ENCODE data around the gene TMEM163.

GRCh38 chr2:134626781-134627180 is 92.0 kb downstream of the TMEM163 start:
- no peak for TF ChIP-seq JUN (CRISPR knock-in tag; IDR thresholded peaks at IDR 0.05)
- TF ChIP-seq, protein P1, sequence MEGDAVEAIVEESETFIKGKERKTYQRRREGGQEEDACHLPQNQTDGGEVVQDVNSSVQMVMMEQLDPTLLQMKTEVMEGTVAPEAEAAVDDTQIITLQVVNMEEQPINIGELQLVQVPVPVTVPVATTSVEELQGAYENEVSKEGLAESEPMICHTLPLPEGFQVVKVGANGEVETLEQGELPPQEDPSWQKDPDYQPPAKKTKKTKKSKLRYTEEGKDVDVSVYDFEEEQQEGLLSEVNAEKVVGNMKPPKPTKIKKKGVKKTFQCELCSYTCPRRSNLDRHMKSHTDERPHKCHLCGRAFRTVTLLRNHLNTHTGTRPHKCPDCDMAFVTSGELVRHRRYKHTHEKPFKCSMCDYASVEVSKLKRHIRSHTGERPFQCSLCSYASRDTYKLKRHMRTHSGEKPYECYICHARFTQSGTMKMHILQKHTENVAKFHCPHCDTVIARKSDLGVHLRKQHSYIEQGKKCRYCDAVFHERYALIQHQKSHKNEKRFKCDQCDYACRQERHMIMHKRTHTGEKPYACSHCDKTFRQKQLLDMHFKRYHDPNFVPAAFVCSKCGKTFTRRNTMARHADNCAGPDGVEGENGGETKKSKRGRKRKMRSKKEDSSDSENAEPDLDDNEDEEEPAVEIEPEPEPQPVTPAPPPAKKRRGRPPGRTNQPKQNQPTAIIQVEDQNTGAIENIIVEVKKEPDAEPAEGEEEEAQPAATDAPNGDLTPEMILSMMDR (IDR thresholded peaks at IDR 0.05), result no peak
- TF ChIP-seq, protein P2, sequence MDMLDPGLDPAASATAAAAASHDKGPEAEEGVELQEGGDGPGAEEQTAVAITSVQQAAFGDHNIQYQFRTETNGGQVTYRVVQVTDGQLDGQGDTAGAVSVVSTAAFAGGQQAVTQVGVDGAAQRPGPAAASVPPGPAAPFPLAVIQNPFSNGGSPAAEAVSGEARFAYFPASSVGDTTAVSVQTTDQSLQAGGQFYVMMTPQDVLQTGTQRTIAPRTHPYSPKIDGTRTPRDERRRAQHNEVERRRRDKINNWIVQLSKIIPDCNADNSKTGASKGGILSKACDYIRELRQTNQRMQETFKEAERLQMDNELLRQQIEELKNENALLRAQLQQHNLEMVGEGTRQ (CRISPR knock-in tag; IDR thresholded peaks at IDR 0.05), result no peak
- TF ChIP-seq MYBL2 (CRISPR knock-in tag; IDR thresholded peaks at IDR 0.05), result no peak
- TF ChIP-seq ELF4 (CRISPR knock-in tag; IDR thresholded peaks at IDR 0.05; ENCODE audit: low read depth), result no peak
- no peak for TF ChIP-seq RELA (CRISPR knock-in tag; IDR thresholded peaks at IDR 0.05; ENCODE audit: borderline replicate concordance)

Data from WTC11 (cell line).